ENCODE measurements around the gene MRPL24. TPM values are rescaled to one million over a fixed set of nuclear protein-coding genes. Genes with fewer than 3 reads are reported as not detected.

MRPL24 gene
- total and polyA plus RNA-seq, 2 of the 4 experiments (the other 2 are of a cell fraction), result 68.8 to 99.5 TPM

DNA sequence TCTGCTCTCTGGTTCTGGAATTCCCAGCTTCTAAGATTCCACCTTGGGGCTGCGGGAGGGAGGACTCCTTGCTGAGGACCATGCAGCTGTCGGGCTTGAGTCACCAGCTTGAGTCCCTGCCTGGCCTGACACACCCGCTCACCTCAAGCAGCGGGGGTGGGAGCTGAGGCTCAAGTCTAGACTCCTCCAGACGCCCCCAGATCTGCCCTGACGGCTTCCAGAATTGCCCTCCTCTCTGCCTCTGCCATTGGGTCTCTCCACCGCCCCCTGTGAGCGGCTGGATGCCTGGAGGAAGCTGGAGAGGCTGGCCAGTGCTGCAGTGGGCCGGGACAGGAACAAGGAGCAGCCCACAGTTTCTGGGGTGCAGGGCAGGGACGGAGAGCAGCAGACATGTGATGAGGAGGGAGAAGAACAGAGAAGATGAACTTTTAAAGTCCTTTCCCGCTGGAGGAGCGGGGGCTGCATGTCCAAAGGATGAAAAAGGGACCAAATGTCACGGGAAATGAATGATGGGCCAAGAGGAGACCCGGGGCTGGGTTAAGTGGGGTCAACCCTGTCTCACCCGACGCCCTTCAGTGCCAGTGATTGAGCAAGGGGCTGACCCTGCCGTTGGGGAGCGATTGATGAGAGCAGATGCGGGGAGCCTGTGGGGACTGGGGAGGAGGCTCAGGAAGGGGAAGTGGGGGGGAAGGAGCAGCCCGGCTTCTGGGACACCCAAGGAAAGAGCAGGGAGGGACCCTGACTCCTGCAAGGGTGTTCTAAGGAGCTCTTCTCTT lies 49.0 kb downstream of the MRPL24 start:
- no peak overlapping the region for H2BK15ac ChIP-seq (ENCODE audit: low read depth, low read length)
- H3K56ac ChIP-seq (ENCODE audit: extremely low read depth, insufficient read depth, low read length), result no peak overlapping the region
- H4K5ac ChIP-seq (ENCODE audit: low read depth, low read length), result no peak overlapping the region
- H4K8ac ChIP-seq (ENCODE audit: low read depth in 2 of 2, low read length in 2 of 2), result no peak overlapping the region
- no peaks in the 10 kb centered on the region for H3K9me1 ChIP-seq (ENCODE audit: insufficient read depth, low read length)
- peaks cover 3% of the 10 kb centered on the region; the same call in 1 of the 2 replicates for H3K27me3 ChIP-seq (ENCODE audit: control insufficient read depth, insufficient read depth, low read length)
- H2BK20ac ChIP-seq (ENCODE audit: low read depth, low read length), result no peak overlapping the region
- no peak for TF ChIP-seq MAFK (IDR thresholded peaks at IDR 0.05; ENCODE audit: low read depth, low read length)
- TF ChIP-seq, protein P1, sequence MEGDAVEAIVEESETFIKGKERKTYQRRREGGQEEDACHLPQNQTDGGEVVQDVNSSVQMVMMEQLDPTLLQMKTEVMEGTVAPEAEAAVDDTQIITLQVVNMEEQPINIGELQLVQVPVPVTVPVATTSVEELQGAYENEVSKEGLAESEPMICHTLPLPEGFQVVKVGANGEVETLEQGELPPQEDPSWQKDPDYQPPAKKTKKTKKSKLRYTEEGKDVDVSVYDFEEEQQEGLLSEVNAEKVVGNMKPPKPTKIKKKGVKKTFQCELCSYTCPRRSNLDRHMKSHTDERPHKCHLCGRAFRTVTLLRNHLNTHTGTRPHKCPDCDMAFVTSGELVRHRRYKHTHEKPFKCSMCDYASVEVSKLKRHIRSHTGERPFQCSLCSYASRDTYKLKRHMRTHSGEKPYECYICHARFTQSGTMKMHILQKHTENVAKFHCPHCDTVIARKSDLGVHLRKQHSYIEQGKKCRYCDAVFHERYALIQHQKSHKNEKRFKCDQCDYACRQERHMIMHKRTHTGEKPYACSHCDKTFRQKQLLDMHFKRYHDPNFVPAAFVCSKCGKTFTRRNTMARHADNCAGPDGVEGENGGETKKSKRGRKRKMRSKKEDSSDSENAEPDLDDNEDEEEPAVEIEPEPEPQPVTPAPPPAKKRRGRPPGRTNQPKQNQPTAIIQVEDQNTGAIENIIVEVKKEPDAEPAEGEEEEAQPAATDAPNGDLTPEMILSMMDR (conservative IDR thresholded peaks at IDR 0.05; ENCODE audit: low read depth, low read length), result 0 out of 2 replicates have a peak, but pooled peaks have one; percentile 6
- TF ChIP-seq, protein P2, sequence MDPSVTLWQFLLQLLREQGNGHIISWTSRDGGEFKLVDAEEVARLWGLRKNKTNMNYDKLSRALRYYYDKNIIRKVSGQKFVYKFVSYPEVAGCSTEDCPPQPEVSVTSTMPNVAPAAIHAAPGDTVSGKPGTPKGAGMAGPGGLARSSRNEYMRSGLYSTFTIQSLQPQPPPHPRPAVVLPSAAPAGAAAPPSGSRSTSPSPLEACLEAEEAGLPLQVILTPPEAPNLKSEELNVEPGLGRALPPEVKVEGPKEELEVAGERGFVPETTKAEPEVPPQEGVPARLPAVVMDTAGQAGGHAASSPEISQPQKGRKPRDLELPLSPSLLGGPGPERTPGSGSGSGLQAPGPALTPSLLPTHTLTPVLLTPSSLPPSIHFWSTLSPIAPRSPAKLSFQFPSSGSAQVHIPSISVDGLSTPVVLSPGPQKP (IDR thresholded peaks at IDR 0.05; ENCODE audit: borderline replicate concordance, low read depth, low read length), result no peak
- H4K20me1 ChIP-seq (ENCODE audit: insufficient read depth, low read length), result no peaks in the 10 kb centered on the region
- H2AFZ ChIP-seq (replicated peaks; ENCODE audit: low read length, poor library complexity), result peak overlapping the region; percentile 6
- H3K18ac ChIP-seq (ENCODE audit: low read depth, low read length), result no peak overlapping the region
- CTCF ChIA-PET, result interaction anchor here (0.6 to 5.2 kb wide), 4 partner anchors 14 to 169 kb away, joined by 3 to 104 read pairs (median 28); partner anchors contain the start of genes CRABP2, ISG20L2, METTL25B and NTRK1
- no peak overlapping the region for H2BK5ac ChIP-seq (ENCODE audit: low read depth, low read length, poor library complexity, severe bottlenecking)
- H2AK5ac ChIP-seq (ENCODE audit: low read depth, low read length), result no peak overlapping the region; the same call in 1 of the 2 replicates
- no peaks in the 10 kb centered on the region for H3K9me3 ChIP-seq (ENCODE audit: control insufficient read depth, insufficient read depth, low read length)
- H3K9ac ChIP-seq (ENCODE audit: low read depth, low read length), result no peak overlapping the region
- no peak overlapping the region for H3K14ac ChIP-seq (replicated peaks; ENCODE audit: low read depth, low read length)
- ATAC-seq (ENCODE audit: low read depth), result peak; percentile 6; the same call in 1 of the 2 replicates
- intact Hi-C loops (cut with micrococcal nuclease), result no loop called here
- no peak overlapping the region for H3K4ac ChIP-seq (ENCODE audit: low read depth, low read length)
- H3K23ac ChIP-seq (ENCODE audit: low read depth, low read length), result no peak overlapping the region
- no peak overlapping the region for H4K91ac ChIP-seq (ENCODE audit: insufficient read depth, low read depth, low read length)
- dilution Hi-C loops (cut with HindIII; ENCODE audit: low sequenced_read_pairs, unreplicated experiment), result no loop called here
- no peak overlapping the region for H3K27ac ChIP-seq (ENCODE audit: insufficient read depth, low read length)
- POLR2A ChIA-PET (ENCODE audit: unreplicated experiment), result no interaction called here
- DNase-seq, result peak; percentile 47
- H3K4me3 ChIP-seq (ENCODE audit: insufficient read depth, low read depth, low read length), result no peak overlapping the region
- H3K4me1 ChIP-seq (ENCODE audit: control insufficient read depth, insufficient read depth, low read length), result peaks cover 6% of the 10 kb centered on the region; the same call in 1 of the 2 replicates
- no peaks in the 10 kb centered on the region for H3K79me1 ChIP-seq (ENCODE audit: low read depth in 1 of 2, low read length in 2 of 2)
- in situ Hi-C loops (cut with MboI; ENCODE audit: low sequenced_read_pairs), result loop anchor here (10.0 kb wide), 1 partner anchor 193 kb away; no protein-coding TSS in a partner anchor
- no peak overlapping the region for H2BK120ac ChIP-seq (ENCODE audit: low read depth, low read length)
- H3K36me3 ChIP-seq (ENCODE audit: control insufficient read depth, insufficient read depth, low read length), result no peaks in the 10 kb centered on the region
- no TSS peak for BruUV-seq (replicated peaks)
- H3K4me2 ChIP-seq (ENCODE audit: low read depth, low read length), result no peak overlapping the region
- no peak overlapping the region for H2AK9ac ChIP-seq (replicated peaks; ENCODE audit: low read depth, low read length, poor library complexity)
- 46% methylated on average over 14 of the region's 20 CpGs; no CpG with 5 or more reads in 1 of the 2 experiments for WGBS, 2 experiments (ENCODE audit: extremely low coverage in 2 of 2, insufficient read length in 1 of 2)

Data from IMR-90 (cell line).